GM15510 (cell line): ENCODE measurements around the gene RAI1.

Experiments
- POLR2A ChIP-seq: IDR thresholded peaks from 3 replicates; pipeline ENCODE4 v1.6.1; 2011; ENCODE audit warnings: borderline replicate concordance; ENCODE audit not compliant: insufficient read length; ENCODE audit errors: extremely low read depth

RAI1 gene

GRCh38 chr17:17726458-17727060, 45.3 kb downstream of the RAI1 start:
- no peak for TF ChIP-seq POLR2A

GRCh38 chr17:17727111-17727659, 45.9 kb downstream of the RAI1 start:
- TF ChIP-seq POLR2A: no peak

GRCh38 chr17:17728146-17728545, 46.9 kb downstream of the RAI1 start:
- TF ChIP-seq POLR2A: no peak

- no peak for TF ChIP-seq POLR2A
Observed at GRCh38 chr17:17728550-17729251, 47.4 kb downstream of the RAI1 start.

- TF ChIP-seq POLR2A: no peak
Observed at GRCh38 chr17:17729620-17730249, 48.5 kb downstream of the RAI1 start.

GRCh38 chr17:17730250-17730935, 49.1 kb downstream of the RAI1 start:
- no peak for TF ChIP-seq POLR2A

GRCh38 chr17:17732444-17732843, 51.2 kb downstream of the RAI1 start:
- TF ChIP-seq POLR2A: no peak

- no peak for TF ChIP-seq POLR2A
Observed at GRCh38 chr17:17732892-17733670, 51.8 kb downstream of the RAI1 start.

GRCh38 chr17:17736205-17737183, 55.2 kb downstream of the RAI1 start:
- TF ChIP-seq POLR2A: no peak

GRCh38 chr17:17737961-17738894, 57.0 kb downstream of the RAI1 start:
- no peak for TF ChIP-seq POLR2A

- TF ChIP-seq POLR2A: no peak
Observed at GRCh38 chr17:17738901-17739300, 57.6 kb downstream of the RAI1 start.

- no peak for TF ChIP-seq POLR2A
Observed at GRCh38 chr17:17739388-17740066, 58.3 kb downstream of the RAI1 start.
